ENCODE results near the gene KASH5. TPM values are rescaled to one million over a fixed set of nuclear protein-coding genes. Genes with fewer than 3 reads are reported as not detected.

KASH5 gene
- total RNA-seq, 1 experiment from 2014 or later = 0.42 TPM

DNA sequence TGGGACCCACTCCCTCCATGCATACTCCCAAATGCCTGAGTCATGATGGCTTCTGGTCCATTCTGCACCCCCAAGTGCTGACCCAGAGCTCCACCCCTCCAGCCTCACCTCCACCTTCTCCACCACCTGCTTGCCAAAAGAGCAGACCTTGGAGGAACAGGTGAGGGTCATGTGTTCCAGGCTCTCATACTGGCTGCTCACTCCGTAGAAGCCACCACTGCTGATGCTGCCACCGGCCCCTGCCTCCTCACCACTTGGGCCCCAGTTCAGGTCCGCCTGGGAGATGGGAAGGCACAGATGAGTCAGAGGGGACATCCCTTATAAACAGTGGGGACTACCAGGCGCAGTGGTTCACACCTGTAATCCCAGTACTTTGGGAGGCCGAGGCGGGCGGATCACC, 44.9 kb upstream of the KASH5 start:
- POLR2A ChIA-PET = interaction anchor here (0.5 kb wide), 1 partner anchor 19 kb away, joined by 3 read pairs; the partner anchor contains the start of gene TEAD2
- TF ChIP-seq CREB1 (CRISPR knock-in tag; IDR thresholded peaks at IDR 0.05) = no peak
- no peak for TF ChIP-seq NR3C1 (CRISPR knock-in tag; conservative IDR thresholded peaks at IDR 0.05; ENCODE audit: low read depth)
- TF ChIP-seq KAT7 (CRISPR knock-in tag; IDR thresholded peaks at IDR 0.05; ENCODE audit: borderline replicate concordance) = no peak
- no peak for TF ChIP-seq ZNF671 (CRISPR knock-in tag; IDR thresholded peaks at IDR 0.05)
- TF ChIP-seq GABPB1 (CRISPR knock-in tag; IDR thresholded peaks at IDR 0.05) = no peak
- TF ChIP-seq ESRRA (CRISPR knock-in tag; IDR thresholded peaks at IDR 0.05; ENCODE audit: borderline replicate concordance) = no peak
- DNase-seq (ENCODE audit: low spot score) (no peak), ATAC-seq (no peak)
- H3K4me3 Mint-ChIP-seq = no peak overlapping the region
- H3K27me3 Mint-ChIP-seq (ENCODE audit: low read depth) = peaks cover 7% of the 10 kb centered on the region
- peaks cover 17% of the 10 kb centered on the region for H3K4me1 Mint-ChIP-seq
- H3K9me3 Mint-ChIP-seq = no peaks in the 10 kb centered on the region
- CTCF ChIA-PET = no interaction called here
- H3K36me3 Mint-ChIP-seq = peaks cover 75% of the 10 kb centered on the region
- H3K27ac Mint-ChIP-seq = no peak overlapping the region

DNA sequence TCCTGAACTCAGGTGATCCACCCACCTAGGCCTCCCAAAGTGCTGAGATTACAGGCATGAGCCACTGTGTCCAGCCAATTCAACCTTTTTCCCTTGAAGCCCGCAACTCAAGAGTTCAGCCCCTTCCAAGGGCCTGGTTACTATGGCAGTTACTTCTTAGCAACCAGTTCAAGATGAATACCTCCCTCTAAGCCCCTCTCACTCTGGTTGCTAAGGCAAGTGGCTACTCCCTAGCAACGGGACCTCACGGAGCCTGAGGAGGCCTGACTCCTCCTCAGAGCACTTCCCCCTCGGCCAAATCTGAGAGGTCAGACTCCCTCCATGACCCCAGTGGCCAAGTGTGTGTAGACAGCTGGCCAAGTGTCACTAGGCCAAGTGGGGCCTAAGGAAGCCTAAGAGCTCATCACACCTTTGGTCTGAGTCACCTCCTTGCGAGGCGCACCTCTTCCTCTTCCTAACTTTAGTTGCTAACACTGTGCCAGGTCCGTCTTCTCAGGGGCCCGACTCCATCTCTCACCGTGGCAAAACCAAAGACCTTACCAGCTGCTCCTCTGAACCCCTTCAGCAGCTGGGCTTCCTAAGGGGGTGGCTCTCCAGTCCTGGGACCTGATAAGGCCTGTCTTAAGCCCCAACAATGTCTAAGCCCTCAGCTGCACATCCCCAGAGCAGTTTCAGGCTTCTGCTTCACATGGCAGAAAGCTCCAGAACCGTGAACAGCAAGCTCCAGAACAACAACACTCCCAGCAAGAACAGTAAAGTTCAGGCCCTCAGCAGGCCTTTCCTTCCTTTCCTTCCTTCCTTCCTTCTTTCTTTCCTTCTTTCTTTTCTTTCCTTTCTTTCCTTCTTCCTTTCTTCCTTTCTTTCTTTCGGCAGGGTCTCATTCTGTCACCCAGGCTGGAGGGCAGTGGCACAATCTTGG, 43.3 kb upstream of the KASH5 start:
- Mint-ChIP-seq H3K36me3 (peaks cover 91% of the 10 kb centered on the region), H3K4me1 (peaks cover 10% of the 10 kb centered on the region), H3K4me3 (no peak overlapping the region), H3K27ac (no peak overlapping the region), H3K27me3 (ENCODE audit: low read depth) (no peaks in the 10 kb centered on the region; the same call in 1 of the 2 replicates), H3K9me3 (no peaks in the 10 kb centered on the region)
- CTCF ChIA-PET = no interaction called here
- TF ChIP-seq GTF2I (CRISPR knock-in tag; conservative IDR thresholded peaks at IDR 0.05) = no peak
- no peak for TF ChIP-seq CBFB (CRISPR knock-in tag; IDR thresholded peaks at IDR 0.05; ENCODE audit: low read depth)
- no peak for TF ChIP-seq SMAD4 (CRISPR knock-in tag; IDR thresholded peaks at IDR 0.05)
- TF ChIP-seq GABPB1 (CRISPR knock-in tag; IDR thresholded peaks at IDR 0.05) = no peak
- no peak for TF ChIP-seq FOXJ3 (CRISPR knock-in tag; IDR thresholded peaks at IDR 0.05; ENCODE audit: borderline replicate concordance)
- TF ChIP-seq, protein P1, sequence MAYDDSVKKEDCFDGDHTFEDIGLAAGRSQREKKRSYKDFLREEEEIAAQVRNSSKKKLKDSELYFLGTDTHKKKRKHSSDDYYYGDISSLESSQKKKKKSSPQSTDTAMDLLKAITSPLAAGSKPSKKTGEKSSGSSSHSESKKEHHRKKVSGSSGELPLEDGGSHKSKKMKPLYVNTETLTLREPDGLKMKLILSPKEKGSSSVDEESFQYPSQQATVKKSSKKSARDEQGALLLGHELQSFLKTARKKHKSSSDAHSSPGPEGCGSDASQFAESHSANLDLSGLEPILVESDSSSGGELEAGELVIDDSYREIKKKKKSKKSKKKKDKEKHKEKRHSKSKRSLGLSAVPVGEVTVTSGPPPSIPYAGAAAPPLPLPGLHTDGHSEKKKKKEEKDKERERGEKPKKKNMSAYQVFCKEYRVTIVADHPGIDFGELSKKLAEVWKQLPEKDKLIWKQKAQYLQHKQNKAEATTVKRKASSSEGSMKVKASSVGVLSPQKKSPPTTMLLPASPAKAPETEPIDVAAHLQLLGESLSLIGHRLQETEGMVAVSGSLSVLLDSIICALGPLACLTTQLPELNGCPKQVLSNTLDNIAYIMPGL (CRISPR knock-in tag; IDR thresholded peaks at IDR 0.05) = no peak
- no peak for TF ChIP-seq GRHL2 (CRISPR knock-in tag; IDR thresholded peaks at IDR 0.05; ENCODE audit: insufficient replicate concordance, severe bottlenecking)
- TF ChIP-seq SOX15 (CRISPR knock-in tag; IDR thresholded peaks at IDR 0.05) = no peak
- TF ChIP-seq TEAD1 (CRISPR knock-in tag; IDR thresholded peaks at IDR 0.05) = no peak
- TF ChIP-seq, protein P2, sequence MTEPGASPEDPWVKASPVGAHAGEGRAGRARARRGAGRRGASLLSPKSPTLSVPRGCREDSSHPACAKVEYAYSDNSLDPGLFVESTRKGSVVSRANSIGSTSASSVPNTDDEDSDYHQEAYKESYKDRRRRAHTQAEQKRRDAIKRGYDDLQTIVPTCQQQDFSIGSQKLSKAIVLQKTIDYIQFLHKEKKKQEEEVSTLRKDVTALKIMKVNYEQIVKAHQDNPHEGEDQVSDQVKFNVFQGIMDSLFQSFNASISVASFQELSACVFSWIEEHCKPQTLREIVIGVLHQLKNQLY (CRISPR knock-in tag; IDR thresholded peaks at IDR 0.05) = no peak
- TF ChIP-seq, protein P3, sequence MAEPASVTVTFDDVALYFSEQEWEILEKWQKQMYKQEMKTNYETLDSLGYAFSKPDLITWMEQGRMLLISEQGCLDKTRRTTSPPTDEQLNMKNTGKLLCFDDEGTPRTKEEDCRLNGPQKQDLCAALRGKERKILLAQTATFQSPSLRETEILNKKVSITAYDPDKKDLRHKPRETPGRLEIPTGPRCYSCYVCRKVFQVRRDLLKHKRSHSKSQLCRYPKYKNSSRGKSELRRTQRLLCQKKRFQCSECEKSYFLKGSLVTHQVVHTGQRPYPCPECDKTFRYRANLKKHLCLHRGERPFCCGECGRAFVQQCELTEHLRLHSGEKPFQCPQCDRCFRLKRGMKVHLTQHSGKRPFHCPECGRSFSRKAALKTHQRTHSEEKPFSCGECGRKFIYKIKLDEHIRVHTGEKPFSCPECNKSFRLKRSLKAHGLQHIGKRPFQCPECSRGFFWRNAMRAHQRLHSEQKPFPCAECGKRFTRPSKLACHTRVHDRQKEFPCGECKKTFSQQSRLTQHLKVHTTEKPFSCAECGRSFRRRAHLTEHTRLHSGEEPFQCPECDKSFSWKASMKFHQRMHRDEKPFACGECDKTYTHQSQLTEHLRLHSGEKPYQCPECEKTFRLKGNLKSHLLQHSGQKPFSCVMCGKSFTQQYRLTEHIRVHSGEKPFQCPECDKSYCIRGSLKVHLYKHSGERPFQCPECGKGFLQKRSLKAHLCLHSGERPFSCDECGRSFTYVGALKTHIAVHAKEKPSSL (CRISPR knock-in tag; conservative IDR thresholded peaks at IDR 0.05) = no peak
- TF ChIP-seq SP1 (CRISPR knock-in tag; conservative IDR thresholded peaks at IDR 0.05) = no peak
- DNase-seq (ENCODE audit: low spot score) = no peak
- POLR2A ChIA-PET = interaction anchor here (0.8 kb wide), 1 partner anchor 17 kb away, joined by 3 read pairs; the partner anchor contains the start of gene TEAD2
- ATAC-seq = no peak

DNA sequence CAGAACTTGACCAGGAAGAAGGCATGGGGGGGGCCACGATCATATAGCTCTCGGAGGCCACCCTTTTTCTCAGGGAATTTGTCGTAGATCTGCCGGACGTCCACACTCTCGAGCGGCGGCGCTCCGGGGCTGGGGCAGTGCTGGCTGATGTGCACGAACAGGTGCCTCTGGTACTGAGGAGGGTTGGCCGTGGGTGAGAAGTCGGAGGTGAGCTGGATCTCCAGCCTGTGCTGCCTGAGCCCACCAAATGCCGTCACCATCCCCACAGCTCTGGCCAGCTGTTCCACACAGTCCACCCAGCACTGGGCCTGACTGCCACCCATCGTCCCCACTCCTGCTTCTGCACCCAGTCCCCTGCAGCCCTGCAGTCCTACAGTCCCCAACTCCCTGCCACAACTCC, 40.9 kb upstream of the KASH5 start:
- Mint-ChIP-seq H3K36me3 (peaks cover 91% of the 10 kb centered on the region), H3K4me1 (peaks cover 3% of the 10 kb centered on the region; the same call in 1 of the 2 replicates), H3K4me3 (no peak overlapping the region), H3K9me3 (no peaks in the 10 kb centered on the region), H3K27ac (no peak overlapping the region), H3K27me3 (ENCODE audit: low read depth) (no peaks in the 10 kb centered on the region)
- DNase-seq (ENCODE audit: low spot score) = no peak
- ChIA-PET CTCF (interaction anchor here (0.6 kb wide), 1 partner anchor 39 kb away, joined by 3 read pairs; no protein-coding TSS in a partner anchor), POLR2A (no interaction called here)
- ATAC-seq = no peak
- TF ChIP-seq EMX1 (CRISPR knock-in tag; IDR thresholded peaks at IDR 0.05) (no peak), CREM (CRISPR knock-in tag; IDR thresholded peaks at IDR 0.05) (no peak), NR2C2 (CRISPR knock-in tag; IDR thresholded peaks at IDR 0.05) (no peak), ZNF416 (CRISPR knock-in tag; IDR thresholded peaks at IDR 0.05) (no peak), FOXK1 (CRISPR knock-in tag; IDR thresholded peaks at IDR 0.05) (no peak)
- TF ChIP-seq, protein P4, sequence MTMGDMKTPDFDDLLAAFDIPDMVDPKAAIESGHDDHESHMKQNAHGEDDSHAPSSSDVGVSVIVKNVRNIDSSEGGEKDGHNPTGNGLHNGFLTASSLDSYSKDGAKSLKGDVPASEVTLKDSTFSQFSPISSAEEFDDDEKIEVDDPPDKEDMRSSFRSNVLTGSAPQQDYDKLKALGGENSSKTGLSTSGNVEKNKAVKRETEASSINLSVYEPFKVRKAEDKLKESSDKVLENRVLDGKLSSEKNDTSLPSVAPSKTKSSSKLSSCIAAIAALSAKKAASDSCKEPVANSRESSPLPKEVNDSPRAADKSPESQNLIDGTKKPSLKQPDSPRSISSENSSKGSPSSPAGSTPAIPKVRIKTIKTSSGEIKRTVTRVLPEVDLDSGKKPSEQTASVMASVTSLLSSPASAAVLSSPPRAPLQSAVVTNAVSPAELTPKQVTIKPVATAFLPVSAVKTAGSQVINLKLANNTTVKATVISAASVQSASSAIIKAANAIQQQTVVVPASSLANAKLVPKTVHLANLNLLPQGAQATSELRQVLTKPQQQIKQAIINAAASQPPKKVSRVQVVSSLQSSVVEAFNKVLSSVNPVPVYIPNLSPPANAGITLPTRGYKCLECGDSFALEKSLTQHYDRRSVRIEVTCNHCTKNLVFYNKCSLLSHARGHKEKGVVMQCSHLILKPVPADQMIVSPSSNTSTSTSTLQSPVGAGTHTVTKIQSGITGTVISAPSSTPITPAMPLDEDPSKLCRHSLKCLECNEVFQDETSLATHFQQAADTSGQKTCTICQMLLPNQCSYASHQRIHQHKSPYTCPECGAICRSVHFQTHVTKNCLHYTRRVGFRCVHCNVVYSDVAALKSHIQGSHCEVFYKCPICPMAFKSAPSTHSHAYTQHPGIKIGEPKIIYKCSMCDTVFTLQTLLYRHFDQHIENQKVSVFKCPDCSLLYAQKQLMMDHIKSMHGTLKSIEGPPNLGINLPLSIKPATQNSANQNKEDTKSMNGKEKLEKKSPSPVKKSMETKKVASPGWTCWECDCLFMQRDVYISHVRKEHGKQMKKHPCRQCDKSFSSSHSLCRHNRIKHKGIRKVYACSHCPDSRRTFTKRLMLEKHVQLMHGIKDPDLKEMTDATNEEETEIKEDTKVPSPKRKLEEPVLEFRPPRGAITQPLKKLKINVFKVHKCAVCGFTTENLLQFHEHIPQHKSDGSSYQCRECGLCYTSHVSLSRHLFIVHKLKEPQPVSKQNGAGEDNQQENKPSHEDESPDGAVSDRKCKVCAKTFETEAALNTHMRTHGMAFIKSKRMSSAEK (CRISPR knock-in tag; IDR thresholded peaks at IDR 0.05; ENCODE audit: borderline replicate concordance) = no peak
